ENCODE results near the gene SH3RF2.

SH3RF2 gene

DNA sequence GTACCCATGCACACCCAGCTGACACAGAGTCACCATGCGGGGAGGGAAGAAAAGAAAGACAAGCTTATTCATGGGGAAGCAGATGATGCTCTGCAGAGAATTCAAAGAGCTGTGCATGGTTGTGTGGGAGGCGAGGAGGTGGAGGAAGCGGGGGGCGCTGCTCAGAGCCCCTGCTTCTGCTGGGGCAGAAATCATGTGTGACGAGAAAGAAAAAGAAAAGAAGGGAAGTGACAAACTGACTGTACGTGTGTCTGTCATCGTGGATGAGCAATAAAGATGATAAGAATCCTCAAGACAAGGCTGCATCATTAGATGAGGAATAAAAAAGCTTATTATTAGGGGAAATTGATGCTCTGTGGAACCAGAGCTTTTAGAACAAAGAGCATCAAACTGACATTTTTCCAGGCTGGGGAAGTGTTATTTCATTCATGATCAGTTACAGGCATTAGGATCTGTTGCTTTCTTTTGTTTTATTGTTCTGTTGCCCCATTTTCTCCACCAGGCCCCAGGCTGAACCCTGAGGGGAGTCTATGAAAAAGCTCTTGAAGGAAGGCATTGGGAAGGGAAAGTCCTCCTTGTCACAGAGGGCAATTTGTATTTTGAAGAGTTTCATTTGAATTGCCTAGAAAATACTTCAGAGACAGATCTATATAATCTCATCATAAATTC lies 20.3 kb upstream of the SH3RF2 start:
- H3K9me3 ChIP-seq: no peaks in the 10 kb centered on the region
- no peak overlapping the region for H3K27ac ChIP-seq
- H3K27me3 ChIP-seq: peaks cover 22% of the 10 kb centered on the region
- TF ChIP-seq CTCF (IDR thresholded peaks at IDR 0.05): no peak
- H3K36me3 ChIP-seq: no peaks in the 10 kb centered on the region
- no peak overlapping the region for H3K4me3 ChIP-seq (ENCODE audit: low read depth in 1 of 2, low read length in 1 of 2)
- H3K4me1 ChIP-seq (ENCODE audit: control insufficient read depth in 1 of 2, insufficient read depth in 1 of 2, low read depth in 1 of 2, low read length in 1 of 2): no peaks in the 10 kb centered on the region

DNA sequence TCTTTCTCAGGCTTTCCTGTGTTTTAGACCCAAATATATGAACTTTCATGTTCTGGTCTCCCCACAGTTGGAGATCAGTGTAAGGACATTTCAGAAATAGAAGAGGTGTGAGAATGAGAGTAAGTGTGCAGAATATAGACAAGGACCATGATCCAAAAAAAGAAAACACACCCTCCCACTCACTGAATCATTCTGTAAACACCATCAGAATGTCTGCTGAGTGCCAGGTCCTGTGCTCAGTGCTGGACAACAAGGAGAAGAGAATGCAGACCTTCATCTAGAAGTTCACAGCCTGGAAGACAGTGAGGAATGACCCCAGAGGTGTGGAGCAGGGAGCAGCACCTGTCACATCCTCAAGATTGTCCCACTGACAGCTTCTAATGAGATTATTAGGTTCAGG lies 19.1 kb upstream of the SH3RF2 start:
- Histone ChIP-seq H3K4me1 (ENCODE audit: control insufficient read depth in 1 of 2, insufficient read depth in 1 of 2, low read depth in 1 of 2, low read length in 1 of 2) (no peaks in the 10 kb centered on the region), H3K27me3 (peaks cover 22% of the 10 kb centered on the region), H3K9me3 (no peaks in the 10 kb centered on the region), H3K27ac (no peak overlapping the region), H3K4me3 (ENCODE audit: low read depth in 1 of 2, low read length in 1 of 2) (no peak overlapping the region), H3K36me3 (no peaks in the 10 kb centered on the region)
- no peak for TF ChIP-seq CTCF (IDR thresholded peaks at IDR 0.05)

DNA sequence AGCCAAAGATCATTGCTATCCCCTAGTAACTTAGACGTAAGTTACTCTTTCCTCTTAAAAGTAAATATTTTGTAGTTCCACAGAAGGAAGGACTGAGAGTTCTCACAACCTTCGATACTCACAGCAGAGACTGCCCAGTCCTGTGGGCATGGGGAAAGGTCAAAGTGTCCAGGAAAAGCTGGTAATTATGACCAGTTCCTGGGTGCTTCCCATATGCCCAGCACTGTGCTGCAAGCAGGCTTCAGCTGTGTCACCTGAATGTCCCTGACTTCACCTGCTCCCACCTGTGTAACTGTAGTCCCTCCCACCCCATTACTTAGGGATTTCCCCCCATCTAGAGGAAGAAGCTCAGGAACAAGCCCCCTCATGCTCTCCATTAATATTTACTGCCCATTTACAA lies 18.0 kb upstream of the SH3RF2 start:
- TF ChIP-seq CTCF (IDR thresholded peaks at IDR 0.05): no peak

DNA sequence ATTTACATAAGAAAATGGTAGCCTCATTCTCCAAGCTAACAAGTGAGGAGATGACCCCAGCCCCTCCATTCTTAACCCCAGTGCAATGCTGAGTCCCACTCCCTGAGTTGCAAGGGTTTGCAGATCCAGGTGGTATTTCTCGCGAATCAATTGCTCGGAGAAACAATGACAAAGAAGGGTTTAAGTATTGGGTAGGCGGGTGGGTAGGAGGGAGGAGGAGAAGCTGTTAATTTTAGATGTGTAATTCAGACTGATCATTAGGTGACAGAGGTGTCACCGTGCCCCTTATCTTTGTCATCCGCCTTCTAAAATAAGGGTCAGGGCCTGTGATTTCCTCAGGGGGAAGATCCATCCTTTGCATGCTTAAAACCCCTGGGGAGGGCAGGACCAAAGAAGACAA lies 17.0 kb upstream of the SH3RF2 start:
- Histone ChIP-seq H3K27ac (no peak overlapping the region), H3K27me3 (peaks cover 22% of the 10 kb centered on the region), H3K36me3 (no peaks in the 10 kb centered on the region), H3K9me3 (no peaks in the 10 kb centered on the region), H3K4me1 (ENCODE audit: control insufficient read depth in 1 of 2, insufficient read depth in 1 of 2, low read depth in 1 of 2, low read length in 1 of 2) (no peaks in the 10 kb centered on the region), H3K4me3 (ENCODE audit: low read depth in 1 of 2, low read length in 1 of 2) (no peak overlapping the region)
- no peak for TF ChIP-seq CTCF (IDR thresholded peaks at IDR 0.05)

More for the DNA sequence above, 18.0 kb upstream of the SH3RF2 start:
- Histone ChIP-seq H3K27ac (no peak overlapping the region), H3K36me3 (no peaks in the 10 kb centered on the region), H3K4me1 (ENCODE audit: control insufficient read depth in 1 of 2, insufficient read depth in 1 of 2, low read depth in 1 of 2, low read length in 1 of 2) (no peaks in the 10 kb centered on the region), H3K27me3 (peaks cover 22% of the 10 kb centered on the region), H3K9me3 (no peaks in the 10 kb centered on the region), H3K4me3 (ENCODE audit: low read depth in 1 of 2, low read length in 1 of 2) (no peak overlapping the region)

DNA sequence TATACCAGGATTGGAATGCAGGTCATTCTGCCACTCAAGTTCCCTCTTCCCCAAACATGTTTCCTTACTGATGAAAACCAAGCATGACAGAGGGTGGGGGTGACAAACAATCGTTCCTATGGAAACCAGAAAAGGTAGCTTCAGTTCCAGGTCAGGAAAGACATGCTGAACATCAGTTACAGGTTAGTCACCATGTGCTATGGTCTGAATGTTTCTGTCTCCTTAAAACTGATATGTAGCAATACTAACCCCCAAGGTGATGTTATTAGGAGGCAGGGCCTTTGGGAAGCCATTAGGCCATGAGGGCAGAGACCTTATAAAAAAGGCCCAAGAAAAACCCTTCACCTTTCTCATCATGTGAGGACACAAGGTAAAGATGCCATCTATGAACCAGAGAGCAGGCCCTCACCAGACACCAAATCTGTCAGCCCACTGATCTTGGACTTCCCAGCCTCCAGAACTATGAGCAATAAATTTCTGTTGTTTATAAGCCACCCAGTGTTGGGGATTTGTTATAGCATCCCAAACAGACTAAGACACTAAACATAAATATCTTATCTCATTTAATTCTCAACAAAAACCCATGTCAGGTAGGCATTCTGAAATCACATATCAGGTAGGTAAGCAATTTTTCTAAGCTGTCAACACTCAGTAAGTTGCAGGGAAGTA lies 15.7 kb upstream of the SH3RF2 start:
- H3K4me1 ChIP-seq (ENCODE audit: control insufficient read depth in 1 of 2, insufficient read depth in 1 of 2, low read depth in 1 of 2, low read length in 1 of 2): no peaks in the 10 kb centered on the region
- no peak for TF ChIP-seq CTCF (IDR thresholded peaks at IDR 0.05)

More for the DNA sequence above, 15.7 kb upstream of the SH3RF2 start:
- H3K27me3 ChIP-seq: peaks cover 22% of the 10 kb centered on the region
- no peak overlapping the region for H3K4me3 ChIP-seq (ENCODE audit: low read depth in 1 of 2, low read length in 1 of 2)
- no peak overlapping the region for H3K27ac ChIP-seq
- H3K9me3 ChIP-seq: no peaks in the 10 kb centered on the region
- H3K36me3 ChIP-seq: no peaks in the 10 kb centered on the region
